ENCODE results near the gene TMCC1.
A peak's percentile ranks its signal among the peaks of the same experiment; 100 is the strongest.

The TMCC1 gene

DNA sequence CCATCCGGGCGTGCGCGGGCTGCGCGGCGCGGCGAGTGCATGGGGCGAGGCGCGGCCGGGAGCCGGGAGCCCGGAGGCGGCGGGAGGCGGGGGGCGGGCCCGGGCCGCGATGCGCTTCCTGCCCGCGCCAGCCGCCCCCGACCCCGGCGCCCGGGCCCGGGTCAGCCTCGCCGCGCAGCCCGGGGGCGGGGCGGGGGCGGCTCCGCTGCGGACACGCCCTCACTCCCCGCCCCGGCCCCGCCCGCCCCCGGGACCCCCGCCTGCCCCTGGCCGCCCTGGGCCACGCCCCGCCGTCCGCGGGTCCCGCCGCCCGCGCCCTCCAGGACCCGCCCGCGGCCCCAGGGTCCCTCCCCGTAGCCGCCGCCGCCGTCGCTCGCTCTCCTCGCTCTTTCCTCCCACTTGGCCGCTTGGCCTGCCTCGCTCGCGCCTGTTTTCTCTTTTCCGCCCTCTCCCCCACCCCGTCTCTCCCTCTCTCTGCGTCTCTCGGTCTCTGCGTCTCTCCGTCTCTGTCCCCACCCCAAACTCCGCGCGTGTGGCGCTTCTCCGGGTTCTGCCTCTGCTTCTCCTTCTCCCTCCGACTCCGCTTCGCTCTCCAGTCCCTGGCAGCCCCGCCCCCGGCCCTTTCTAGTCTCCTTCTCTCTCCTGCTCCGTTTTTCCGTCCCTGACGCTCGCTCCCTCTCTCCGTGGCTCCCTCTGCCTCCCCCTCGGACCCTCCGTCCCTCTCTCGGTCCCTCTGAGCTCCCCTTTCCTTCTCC lies 286.7 kb downstream of the TMCC1 start, which contains the start of gene PLXND1:
PLXND1 (minus strand) TSS at position 41 of the 755 bp plus-strand sequence; CDS start at position 4, 37 bp downstream.
- peak; percentile 73 for DNase-seq

DNA sequence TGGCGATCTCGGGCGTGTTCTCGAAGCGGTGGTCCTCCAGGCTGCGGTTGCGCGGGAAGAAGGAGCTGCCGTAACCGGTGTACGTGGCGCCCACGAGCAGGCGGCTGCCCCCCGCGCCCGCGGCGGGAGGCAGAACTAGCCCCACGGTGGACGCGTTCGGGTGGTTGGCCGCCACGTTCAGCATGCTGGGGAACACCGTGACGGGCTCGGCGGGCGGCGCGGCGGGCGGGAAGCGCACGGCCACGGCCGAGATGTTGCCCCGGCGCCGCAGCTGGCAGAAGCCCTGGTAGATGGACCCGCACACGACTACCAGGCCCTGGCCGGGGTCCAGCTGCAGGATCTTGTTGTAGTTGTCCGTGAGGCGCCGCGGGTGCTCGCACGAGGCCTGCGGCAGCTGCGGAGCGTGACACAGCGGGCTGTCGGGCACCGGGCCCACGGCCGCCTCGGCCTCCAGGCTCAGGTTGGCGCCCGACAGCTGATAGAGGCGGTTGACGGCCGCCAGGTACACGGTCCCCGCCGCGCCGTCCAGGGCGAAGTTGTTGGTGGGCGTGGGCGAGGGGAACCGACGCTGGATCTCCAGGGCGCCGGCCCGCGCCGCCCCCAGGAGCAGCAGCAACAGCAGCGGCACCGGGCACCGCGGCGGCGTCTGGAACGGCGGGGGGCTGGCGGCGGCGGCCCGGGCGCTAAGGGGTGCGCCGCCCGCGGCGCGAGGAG lies 287.4 kb downstream of the TMCC1 start:
- DNase-seq, result peak; percentile 75

DNA sequence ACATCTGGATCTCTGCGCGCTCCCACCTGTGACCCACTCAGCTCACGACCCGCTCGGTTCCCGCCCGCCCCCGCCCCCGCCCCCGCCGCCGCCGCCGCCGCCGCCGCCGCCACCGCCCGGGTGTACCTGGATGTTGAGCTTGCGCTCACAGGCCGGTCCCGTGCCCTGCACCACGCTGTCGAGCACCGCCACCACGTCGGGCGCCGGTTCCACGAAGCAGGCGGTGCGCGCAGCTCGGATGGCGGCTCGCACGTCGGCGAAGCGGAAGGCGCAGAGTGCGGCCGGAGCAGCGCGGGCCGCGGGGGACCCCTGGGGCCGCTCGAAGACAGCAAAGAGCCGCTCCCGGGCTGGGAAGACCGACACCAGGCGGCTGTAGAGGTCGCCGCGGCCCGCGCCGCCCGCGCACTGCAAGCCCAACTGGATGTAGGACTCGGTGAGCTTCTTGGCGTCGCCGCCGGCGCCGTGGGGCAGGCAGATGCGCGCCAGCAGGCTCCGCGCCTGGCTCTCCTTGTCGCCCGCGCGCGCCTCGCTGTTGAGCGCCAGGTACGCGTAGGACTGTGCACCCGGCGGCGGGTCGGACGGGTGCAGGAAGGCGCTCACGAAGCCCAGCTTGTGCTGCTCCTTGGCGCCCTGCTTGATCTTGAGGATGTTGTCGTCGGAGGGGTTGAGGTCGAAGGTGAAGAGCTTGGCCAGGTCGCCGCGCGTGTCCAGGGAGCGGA lies 288.1 kb downstream of the TMCC1 start:
- DNase-seq, result peak; percentile 84

DNA sequence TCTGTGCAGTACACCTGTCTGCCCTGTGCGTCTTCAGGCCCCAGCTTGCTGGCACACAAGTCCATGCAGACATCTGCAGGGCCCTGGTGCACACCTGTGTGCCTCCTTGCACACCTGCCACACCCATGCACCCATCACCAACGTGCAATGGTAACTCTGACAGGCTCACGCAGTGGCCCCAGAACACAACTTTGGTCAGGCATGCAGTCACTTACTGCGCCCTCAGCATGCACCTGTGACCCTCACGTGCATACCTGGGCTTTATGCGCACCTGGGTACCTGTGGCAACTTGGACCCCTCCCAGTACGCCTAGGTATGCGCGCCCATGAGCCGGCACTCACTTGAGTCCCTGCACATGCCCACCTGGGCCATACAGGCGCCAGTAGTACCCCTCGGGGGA lies 288.7 kb downstream of the TMCC1 start:
- no peak for DNase-seq

DNA sequence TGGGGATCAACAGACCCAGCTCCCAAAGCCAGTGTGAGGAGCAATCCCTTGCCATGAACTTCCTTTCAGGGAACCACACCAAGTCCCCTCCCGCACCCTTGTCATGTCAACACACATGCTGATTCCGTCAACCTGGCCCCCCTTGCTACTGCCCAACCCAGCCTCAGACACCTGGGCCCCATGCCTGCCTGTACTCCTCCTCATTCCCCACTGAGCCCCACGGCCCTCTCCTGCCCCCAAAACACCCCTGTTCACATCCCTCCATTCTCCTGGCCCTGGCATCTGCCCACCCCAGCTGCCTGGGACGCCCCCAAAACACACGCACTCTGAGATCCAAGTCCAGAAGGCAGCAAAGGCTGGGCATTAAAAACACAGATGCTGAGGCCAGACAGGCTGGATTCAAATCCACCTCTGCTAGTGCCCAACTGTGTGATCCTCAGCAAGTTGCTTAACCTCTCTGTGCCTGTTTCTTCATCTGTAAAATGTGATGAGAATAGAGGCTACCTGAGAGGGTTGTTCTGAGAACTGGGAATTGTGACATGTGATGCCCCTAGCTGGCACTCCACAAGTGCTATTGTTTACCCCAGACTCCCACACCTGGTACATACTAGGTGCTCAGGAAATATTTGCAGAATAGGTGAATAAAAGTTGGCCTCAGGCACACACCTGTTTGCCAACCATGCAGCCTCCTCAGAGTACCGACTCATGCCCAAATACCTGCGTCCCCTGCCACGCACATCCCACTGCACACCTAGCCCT lies 289.3 kb downstream of the TMCC1 start:
- no peak for DNase-seq

DNA sequence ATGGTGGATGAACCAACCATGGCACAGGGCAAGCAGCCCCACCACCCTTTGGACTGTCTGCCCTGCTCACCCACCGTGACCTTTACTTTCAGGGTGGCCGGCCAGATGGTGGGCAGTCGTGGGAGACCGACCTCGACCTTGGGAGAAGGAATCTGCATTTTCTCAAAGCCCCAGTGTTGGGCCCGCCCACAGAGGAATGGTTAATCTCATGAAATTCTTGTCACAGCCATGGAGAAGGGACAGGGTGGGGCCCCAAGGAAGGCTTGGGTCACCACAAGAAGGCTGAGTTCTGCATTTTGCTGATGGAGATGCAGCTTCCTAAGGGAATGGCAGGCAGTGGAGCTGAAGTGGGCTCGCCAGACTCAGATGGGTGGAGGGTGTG lies 290.0 kb downstream of the TMCC1 start:
- no peak for DNase-seq

DNA sequence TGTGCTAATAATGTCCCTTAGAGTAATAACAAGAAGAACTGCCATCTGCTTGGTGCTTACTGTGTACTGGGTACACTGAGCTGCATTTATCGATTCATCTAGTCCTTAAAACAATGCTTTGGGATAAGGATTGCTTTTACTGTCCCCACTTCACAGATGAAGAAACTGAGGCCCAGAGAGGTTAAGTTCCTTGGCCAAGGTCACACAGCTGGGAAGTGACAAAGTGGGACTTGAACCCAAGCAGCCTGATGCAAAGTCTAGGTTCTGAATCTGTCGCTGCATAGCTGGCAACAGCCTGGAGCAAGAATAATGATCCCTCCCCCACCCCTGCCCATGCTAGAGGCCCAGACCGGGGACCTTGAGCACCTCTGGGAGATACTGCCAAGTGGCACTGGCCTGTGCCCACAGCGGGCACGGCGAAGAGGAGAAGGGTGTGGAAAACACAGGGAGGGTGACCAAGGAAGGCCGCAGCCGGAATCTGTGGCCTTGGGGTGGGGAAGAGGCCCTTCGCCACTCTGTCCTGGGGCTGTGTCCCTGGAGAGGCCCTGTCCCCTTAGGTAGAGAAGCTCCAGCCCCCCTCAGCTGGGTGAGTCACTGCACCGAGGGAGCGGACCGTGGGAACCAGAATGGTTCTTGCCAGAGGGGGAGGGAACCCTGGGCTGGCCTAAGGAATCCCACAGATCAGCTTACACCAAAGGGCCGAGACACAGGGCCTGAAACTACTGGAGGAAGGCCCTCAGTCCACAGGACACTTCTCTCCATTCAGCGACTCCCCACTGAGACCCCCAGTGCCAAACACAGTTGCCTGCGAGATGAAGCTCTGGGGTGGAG lies 290.6 kb downstream of the TMCC1 start:
- no peak for DNase-seq

DNA sequence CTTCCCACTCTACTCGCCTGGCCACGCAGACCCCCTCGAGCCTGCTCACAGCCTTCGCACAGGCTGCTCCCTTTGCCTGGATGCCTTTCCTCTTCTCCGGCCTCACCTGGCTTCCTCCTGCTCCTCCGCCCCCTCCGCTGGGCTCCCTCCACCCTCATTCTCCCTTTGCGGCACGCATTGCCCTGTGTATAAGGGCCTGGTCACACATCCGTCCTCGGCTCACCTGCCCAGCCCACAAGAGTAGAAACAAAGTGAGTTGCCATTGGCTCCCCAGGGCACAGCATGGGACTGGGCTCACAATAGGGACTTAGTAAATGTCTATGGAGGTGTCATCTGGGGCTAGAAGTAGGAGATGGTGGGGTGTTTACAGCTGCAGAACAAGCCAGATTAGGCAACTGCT lies 291.2 kb downstream of the TMCC1 start:
- no peak for DNase-seq

DNA sequence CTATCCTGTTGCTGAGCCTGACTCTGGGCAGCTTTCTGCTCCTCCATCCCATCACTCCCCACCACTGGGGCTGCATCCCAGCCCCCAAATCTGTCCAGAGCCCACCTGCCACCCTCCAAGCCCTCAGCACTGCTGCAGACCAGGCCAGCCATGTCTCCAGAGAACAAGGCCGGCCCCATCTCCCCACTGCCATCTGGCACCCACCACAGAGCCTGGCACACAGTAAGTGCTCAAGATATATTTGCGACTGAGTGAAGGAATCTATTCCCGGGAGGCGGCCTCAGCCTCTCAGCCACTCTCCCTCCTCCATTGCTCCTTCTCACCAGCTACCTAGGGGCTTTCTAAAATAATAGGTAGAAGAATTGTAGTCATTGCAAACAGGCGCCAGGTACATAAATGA lies 291.8 kb downstream of the TMCC1 start:
- DNase-seq, result no peak

DNA sequence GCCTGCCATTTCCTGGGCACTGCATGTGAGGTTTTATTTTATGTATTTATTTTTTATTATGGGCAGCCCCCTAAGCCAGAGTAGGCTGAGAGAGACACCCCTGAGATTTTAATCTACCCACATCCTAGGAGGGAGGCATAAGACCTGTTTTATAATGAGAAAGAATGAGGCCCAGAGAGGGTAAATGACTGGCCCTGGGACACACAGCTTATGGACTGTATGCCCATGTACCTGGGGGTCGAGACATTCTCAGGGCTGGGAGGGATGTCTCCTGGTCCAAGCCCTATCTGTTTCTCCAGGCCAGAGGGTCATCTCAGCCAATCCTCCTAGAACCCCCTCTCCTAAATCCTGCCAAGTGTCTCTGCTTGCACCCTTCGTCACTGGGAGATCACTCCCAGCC lies 293.2 kb downstream of the TMCC1 start:
- no peak for DNase-seq

DNA sequence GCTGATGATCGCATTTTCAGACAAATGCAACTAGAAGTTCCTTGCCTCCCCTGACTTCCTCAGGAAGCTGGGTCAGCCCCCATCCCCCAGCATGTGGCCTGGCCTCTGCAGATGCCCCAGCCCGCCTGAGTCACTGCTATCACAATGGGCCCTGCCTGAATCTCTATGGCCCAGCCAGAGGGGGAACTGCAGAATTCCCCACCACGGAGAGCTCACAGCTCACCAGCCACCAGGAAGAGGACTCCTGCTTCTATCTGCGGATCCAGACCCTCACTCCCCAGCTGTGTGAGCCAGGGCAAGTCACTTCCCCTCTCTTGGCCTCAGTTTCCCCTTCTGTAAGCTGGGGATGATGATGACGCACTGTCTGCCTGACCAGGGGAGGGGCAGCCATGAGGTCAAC lies 293.9 kb downstream of the TMCC1 start:
- no peak for DNase-seq

DNA sequence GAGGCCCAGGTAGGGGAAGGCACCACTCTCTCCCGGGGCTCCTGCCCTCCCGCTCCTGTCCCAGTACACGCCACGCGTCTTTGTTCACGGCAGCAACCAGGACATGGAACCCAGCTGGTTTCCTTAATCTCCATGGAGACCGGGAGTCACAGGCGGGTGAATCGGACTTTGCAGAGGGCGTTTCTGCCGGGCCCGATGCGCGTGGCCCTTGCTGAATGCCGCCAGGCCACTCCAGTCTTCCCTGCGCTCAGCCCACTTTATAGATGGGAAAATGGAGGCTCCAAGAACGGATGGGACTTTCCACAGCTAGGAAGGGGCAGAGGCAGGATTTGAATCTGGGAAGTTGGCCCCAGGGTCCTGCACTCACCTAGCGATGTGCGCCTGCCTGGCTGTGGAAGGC lies 294.4 kb downstream of the TMCC1 start:
- DNase-seq, result no peak

DNA sequence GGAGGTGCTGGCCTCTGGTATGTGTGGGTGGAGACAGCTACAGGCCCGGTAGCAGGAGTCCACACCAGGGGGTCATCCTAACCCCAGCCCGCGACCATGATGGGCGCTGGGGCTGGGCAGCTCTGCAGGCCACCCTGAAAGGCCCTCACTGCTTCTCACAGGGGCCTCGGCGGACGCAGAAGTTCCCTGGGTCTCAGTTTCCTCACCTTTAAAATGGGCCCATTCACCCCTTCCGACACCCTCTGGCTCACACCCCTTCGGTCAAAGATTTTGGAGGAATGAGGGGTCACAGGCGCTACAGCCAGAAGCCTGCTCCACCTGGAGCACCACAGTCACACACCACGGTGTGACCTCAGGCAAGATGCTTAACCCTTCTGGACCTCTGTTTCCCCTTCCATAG lies 295.0 kb downstream of the TMCC1 start:
- no peak for DNase-seq

DNA sequence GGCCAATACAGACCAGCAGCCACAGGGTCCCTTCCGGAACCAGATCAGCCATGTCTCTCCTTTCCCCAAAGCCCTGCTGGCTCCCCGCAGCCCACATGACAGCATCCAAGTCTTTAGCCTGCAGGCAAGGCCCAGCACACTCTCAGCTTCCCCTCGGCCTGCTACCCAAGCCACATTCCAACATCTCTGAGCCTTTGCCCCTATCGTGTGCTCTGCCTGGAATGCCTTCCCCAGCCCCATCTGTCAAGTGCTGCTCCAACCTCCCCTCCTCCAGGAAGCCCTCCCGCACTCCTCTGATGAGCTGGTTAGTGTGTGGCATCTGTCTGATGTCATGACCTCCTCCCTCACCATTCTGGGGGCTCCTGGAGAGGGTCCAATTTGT lies 295.5 kb downstream of the TMCC1 start:
- DNase-seq, result peak; percentile 32
